NCI-H2081 treated with DMSO at 0.1 percent for 48 hours (cell line): Measurements from ENCODE around the gene TEX44.

Experiments
- DNase-seq: peaks from one replicate; lab custom pipeline; 2025; lab: John Stamatoyannopoulos, UW

The TEX44 gene

GRCh38 chr2:231604685-231605606 lies 12.3 kb downstream of the TEX44 start:
- peak; percentile 85 for DNase-seq

DNA sequence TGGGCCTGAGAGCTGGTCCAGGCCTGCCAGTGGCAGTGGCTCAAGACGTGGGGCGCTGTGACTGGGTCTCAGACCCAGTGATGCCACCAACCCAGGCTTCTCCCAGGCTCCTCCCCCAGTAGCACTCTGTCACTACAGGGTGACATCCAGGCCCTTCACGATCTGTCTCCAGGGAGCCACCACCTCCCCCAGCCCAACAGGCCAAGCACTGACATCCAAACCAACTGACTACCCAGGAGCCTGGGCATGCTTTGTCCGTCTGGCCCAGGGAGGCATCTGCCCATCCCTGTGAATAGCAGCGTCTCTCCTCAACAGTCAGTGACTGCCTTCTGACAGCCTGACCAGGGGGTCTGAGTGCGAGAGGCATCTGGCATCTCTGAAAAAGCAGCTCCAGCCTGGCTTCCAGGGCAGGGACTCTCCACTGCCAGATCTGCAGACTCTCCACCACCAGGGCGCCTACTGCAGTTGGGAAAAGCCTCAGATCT lies 13.0 kb downstream of the TEX44 start:
- no peak for DNase-seq

- DNase-seq, result no peak
These were observed 14.3 kb downstream of the TEX44 start for GRCh38 chr2:231606941-231607340.

- no peak for DNase-seq
These were observed 18.8 kb downstream of the TEX44 start for GRCh38 chr2:231611273-231612108.

DNA sequence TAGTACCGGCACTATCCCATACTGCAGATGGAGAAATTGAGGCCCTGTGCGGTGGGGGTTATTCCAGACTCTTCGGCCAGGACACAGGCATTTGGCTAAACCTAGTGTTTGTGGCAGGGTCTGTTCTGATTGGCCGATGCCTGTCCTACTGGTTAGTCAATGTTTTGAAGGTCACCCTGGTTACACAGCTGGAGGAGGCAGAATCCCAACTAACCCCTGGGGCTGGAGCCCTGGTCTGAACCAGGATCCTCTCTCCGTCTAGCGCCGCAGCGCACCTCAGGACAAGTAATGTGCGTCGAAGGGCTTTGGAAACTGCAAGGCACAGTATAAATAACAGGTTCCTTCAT lies 19.4 kb downstream of the TEX44 start:
- DNase-seq, result no peak

- peak; percentile 10 for DNase-seq
These were observed 20.0 kb downstream of the TEX44 start for GRCh38 chr2:231612456-231613330.

DNA sequence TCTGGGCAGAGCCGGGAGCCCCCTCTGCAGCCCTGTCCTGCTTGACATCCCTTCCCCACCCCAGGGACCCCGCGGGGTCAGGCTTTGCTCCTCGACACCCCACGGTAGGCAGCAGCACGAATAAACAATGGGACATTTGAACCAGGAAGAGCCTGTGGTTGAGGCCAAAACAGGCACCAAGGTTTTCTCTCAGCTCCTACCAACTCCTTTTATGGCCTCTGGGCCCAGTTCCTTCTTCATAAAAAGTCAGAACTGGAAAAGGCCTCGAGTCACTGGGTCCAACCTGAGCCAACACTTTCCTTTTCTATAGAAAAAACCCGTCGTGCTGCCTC lies 20.6 kb downstream of the TEX44 start:
- DNase-seq, result no peak

DNA sequence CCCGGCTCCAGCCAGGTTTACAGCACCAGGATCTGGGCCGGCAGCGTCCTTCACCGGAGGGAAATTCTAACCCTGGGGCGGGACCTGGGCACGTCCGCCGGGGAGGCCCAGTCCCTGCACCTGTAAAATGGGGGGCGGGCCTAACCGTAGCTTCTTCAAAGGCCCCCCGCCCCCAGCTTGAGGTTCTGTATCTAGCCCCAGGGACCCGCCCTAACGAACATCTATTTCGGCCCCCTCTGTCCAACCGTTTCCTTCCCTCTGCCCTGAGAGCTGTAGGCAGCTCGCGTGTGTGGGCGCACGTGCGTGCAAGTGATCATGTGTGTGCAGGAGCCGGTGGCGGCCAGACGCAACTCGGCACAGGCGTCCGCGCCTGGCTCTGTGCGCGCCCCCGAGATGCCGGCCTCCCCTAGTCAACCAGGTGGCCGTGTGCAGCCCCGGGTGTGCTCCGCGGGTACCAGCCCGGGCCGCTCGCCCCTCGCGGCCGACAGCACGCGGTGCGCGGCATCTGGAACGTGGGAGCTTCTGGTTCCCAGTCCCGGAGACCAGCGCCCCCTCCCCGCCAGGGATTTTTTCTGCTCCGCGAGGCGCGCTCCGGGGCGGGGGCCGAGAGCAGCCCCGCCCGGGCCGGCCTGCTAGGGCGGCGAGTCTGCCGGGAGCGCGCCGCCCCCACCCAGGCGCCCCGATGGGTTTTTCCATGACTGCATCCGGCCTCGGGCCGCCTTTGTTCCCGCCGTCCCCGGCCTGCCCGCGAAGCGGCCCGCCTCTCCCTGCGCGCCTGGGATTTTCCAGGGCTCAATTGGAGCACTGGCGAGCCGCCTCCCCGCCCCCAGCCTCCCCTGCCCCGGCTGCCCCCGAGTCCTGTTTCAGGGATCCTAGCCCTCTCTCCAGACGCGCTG lies 21.2 kb downstream of the TEX44 start:
- no peak for DNase-seq

- no peak for DNase-seq
These were observed 21.9 kb downstream of the TEX44 start for GRCh38 chr2:231614559-231615057.

- DNase-seq, result no peak
These were observed 22.5 kb downstream of the TEX44 start for GRCh38 chr2:231615058-231615671.

- no peak for DNase-seq
These were observed 23.6 kb downstream of the TEX44 start for GRCh38 chr2:231616296-231616695.

DNA sequence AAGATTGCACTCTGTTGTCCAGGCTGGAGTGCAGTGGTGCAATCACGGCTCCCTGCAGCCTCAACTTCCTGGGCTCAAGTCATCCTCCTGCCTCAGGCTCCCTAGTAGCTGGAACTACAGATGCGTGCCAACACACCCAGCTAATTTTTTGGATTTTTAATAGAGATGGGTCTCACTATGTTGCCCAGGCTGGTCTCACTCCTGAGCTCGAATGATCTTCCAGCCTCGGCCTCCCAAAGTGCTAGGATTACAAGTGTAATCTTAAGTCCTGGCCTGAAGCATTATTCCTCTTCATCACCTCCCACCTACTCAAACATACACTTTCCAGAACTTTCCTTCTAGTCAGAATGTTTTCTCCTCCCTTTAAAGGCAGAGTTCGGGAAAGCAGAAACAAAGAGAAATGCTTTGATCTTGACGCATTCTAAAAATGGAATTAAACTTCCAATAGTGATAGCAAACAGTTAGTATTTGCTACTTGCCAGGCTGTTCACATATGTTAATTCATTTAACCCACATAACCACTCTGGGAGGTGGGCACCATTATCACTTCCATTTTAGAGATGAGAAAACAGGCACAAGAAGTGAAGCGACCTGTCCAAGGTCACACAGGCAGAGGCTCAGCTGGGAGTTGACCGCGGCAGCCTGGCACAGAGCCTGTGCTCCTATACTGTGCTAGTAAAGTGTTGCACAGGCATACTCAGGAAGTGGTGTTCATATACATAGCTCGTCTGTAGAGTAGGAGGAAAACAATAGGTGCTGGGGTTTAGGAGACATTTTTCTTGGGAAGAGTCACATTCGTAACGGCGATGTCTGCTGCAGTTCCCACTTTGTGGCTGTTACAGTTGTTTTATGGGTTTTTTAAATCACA lies 24.6 kb downstream of the TEX44 start:
- DNase-seq, result no peak

DNA sequence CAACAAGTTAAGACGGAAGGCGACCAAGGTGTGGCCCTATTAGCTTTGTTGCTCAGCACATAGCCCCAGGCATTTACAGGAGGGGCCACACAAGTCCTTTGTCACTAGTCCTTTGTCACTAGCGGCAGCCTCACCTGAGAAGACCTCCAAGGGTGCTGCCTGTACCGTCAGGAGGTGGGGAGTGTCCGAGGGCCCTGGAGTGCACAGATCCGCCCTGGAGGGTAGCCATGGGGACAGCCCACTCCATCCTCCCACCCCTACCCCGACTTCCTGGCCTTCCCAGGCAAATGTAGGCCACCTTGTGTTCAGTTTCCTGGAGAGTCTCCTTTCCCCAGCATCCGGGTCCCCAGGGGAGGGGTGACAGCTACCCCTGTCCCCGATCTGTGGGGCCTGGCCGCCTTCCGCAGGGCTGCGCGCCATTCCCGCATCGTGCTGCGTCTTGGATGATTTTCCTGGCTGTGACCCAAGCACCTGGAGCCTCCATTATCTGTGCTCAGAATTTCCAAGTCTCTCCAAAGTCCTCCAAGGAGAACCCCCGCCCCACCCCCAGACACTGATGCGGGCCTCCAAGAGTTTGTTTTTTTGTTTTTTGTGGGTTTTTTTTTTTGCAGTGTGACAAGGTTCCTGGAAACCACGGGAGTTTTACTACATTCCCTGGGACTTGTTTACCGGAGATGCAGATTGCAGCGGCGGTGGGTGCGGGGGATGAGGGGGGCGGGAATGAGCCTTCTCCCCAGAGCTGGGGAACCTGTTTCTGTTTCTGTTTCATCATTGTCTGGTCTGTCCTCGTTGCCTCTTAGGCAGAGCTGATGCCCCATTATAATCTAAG lies 28.6 kb downstream of the TEX44 start:
- no peak for DNase-seq

DNA sequence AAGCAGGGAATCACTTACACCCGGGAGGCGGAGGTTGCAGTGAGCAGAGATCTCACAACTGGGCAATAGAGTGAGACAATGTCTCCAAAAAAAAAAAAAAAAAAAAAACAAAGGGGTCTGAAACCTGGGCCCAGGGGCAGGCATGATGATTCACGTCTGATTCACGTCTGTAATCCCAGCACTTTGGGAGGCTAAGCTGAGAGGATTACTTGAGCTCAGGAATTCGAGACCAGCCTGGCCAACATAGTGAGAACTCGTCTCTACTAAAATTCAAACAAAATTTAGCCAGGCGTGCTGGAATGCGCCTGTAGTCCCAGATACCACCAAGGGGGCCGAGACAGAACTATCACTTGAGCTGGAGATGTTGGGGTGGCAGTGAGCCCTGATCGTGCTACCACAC lies 30.3 kb downstream of the TEX44 start:
- DNase-seq, result no peak

DNA sequence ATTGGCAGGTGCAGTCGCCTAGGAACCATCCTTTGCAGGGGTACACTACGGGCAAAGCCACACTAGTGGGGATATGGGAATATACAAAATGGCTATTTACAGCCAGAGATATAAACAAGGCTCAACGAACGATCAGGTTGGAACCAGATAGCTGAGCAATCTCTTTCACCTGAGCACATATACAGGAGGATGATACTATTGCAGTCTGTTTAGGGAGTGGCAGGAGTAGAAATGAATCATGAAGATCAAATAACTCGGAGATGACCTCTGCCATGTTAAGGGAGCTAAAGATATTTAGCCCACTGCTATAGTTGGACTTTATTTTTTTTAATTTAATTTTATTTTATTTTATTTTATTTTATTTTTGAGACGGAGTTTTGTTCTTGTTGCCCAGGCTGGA lies 33.8 kb downstream of the TEX44 start:
- no peak for DNase-seq

DNA sequence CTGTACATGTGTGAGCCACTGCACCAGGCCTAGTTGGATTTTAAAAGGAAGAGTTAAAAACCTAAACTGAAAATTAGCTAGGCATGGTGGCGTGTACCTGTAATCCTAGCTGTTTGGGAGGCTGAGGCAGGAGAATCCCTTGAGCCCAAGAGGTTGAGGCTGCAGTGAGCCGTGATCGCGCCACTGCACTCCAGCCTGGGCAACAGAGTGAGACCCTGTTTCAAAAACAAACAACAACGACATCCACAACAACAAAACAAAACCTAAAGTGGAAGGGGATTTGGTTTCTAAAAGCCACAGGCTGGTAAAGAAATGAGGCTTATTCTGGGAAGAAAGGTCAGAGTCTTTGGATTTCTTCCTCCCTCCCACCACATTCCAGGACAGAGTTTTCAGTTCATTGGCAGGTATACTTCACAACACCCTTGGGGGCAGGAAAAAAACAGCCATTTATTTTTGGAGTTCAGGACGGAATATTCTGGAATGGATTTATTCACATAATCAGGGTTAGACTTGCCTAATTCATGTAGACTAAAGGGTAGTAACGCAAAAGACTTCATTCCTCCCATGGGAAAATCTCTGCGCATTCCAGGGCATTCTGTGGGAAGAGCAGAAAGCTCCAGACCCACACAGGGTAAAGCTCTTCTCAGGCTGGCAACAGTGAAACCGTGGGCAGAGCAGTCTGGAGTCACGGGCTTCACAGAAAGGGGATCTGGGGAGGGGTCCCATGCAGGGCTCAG lies 34.9 kb downstream of the TEX44 start:
- no peak for DNase-seq

GRCh38 chr2:231632559-231633142 lies 40.0 kb downstream of the TEX44 start:
- no peak for DNase-seq
